AG04449 (cell line): ENCODE measurements around the gene RGS3.
"Not testable (repeated sequence)": the region's sequence is repeated elsewhere in the genome, so short reads cannot be mapped to it uniquely, and the experiment has no call there.

Experiments used
- CTCF ChIA-PET: fragments of 350-600 bp; formaldehyde crosslinking; extraction: SDS; loops from one replicate; lab custom pipeline; 2021; ENCODE audit warnings: antibody characterized with exemption; lab: Yijun Ruan, JAX
- POLR2A ChIA-PET: fragments of 400-600, 350-600 bp; formaldehyde crosslinking; extraction: SDS; loops from one replicate; lab custom pipeline; 2020; ENCODE audit warnings: antibody characterized with exemption, inconsistent platforms; lab: Yijun Ruan, JAX
- DNase-seq: peaks from one replicate; pipeline ENCODE4 v3.0.0-alpha.2; 2010; ENCODE audit warnings: low read depth, low spot score
- H3K4me3 ChIP-seq: 2 replicates; pipeline ENCODE4 v1.5.1; 2011; ENCODE audit warnings: low read depth, mild to moderate bottlenecking, control low read depth, low read length
- CTCF ChIP-seq: IDR thresholded peaks from one replicate; pipeline ENCODE4 v1.5.1; 2011; ENCODE audit warnings: mild to moderate bottlenecking, moderate library complexity, low read length, control low read depth, inconsistent platforms; ENCODE audit not compliant: insufficient read depth; ENCODE audit errors: missing control alignments

RGS3 gene

GRCh38 chr9:113427629-113428028 lies 35.9 kb upstream of the RGS3 start:
- TF ChIP-seq CTCF, result no peak
- ChIA-PET POLR2A (no interaction called here), CTCF (interaction anchor here (1.1 to 3.5 kb wide), 2 partner anchors 162 to 230 kb away, joined by 3 to 17 read pairs; no protein-coding TSS in a partner anchor)
- no peak overlapping the region for H3K4me3 ChIP-seq
- DNase-seq, result no peak

GRCh38 chr9:113428062-113428615 lies 35.4 kb upstream of the RGS3 start:
- POLR2A ChIA-PET, result no interaction called here
- no peak overlapping the region for H3K4me3 ChIP-seq
- CTCF ChIA-PET, result interaction anchor here (1.2 to 3.5 kb wide), 2 partner anchors 27 to 229 kb away, joined by 5 to 17 read pairs; partner anchors contain the start of gene ALAD
- DNase-seq, result no peak
- TF ChIP-seq CTCF, result no peak

GRCh38 chr9:113431191-113431590 lies 32.3 kb upstream of the RGS3 start:
- no peak for DNase-seq
- no peak overlapping the region for H3K4me3 ChIP-seq
- POLR2A ChIA-PET, result interaction anchor here (1.3 kb wide), 1 partner anchor 21 kb away, joined by 3 read pairs; the partner anchor contains the start of genes C9orf43 and POLE3
- CTCF ChIA-PET, result interaction anchor here (1.2 to 1.5 kb wide), 3 partner anchors 9 to 224 kb away, joined by 3 to 5 read pairs (median 4); no protein-coding TSS in a partner anchor
- TF ChIP-seq CTCF, result no peak

- no peak for DNase-seq
- ChIA-PET POLR2A (no interaction called here), CTCF (interaction anchor here (0.9 to 3.0 kb wide), 4 partner anchors 9 to 218 kb away, joined by 3 to 9 read pairs (median 3); no protein-coding TSS in a partner anchor)
- no peak for TF ChIP-seq CTCF
- H3K4me3 ChIP-seq, result no peak overlapping the region
These were observed 26.6 kb upstream of the RGS3 start for GRCh38 chr9:113436728-113437515.

GRCh38 chr9:113437716-113438115 lies 25.8 kb upstream of the RGS3 start:
- POLR2A ChIA-PET, DNase-seq, H3K4me3 ChIP-seq: not testable (repeated sequence)
- CTCF ChIA-PET, result interaction anchor here (0.8 to 1.5 kb wide), 2 partner anchors 9 to 220 kb away, joined by 3 read pairs; no protein-coding TSS in a partner anchor

- POLR2A ChIA-PET, result no interaction called here
- H3K4me3 ChIP-seq, result no peak overlapping the region
- no peak for DNase-seq
- no peak for TF ChIP-seq CTCF
- CTCF ChIA-PET, result interaction anchor here (1.3 to 10.1 kb wide), 9 partner anchors 10 to 222 kb away, joined by 4 to 482 read pairs (median 20); no protein-coding TSS in a partner anchor
These were observed 18.8 kb upstream of the RGS3 start for GRCh38 chr9:113444736-113445135.
